VCaP (cell line): Measurements from ENCODE around the gene PTCHD1.

Experiments
- H3K27ac ChIP-seq: fragments of 450-650 bp; 2 replicates; pipeline ENCODE4 v1.5.1; 2017
- TF ChIP-seq, protein P1 (sequence below): fragments of 450-650 bp; conservative IDR thresholded peaks from 2 replicates; pipeline ENCODE4 v1.5.1; 2017; ENCODE audit warnings: mild to moderate bottlenecking, moderate library complexity

PTCHD1 gene

DNA sequence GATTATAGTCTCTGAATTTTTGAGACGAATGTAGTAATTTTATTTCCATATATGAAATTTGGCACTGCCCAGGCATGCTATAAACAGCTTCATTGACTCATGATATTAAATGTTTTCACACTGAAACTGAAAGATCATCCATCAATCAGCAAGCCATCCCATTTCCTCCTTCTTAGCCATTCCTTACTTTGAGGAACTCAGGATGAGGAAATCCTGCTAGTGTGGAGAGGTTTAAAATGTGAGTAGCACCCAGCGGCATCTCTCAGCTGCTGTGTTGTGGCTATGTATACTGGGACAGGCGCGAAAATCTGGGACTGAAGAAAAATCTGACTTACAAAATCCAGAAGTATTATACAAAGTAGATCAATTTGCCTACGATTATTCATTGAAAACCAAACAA lies 52.1 kb downstream of the PTCHD1 start:
- TF ChIP-seq, protein P1, sequence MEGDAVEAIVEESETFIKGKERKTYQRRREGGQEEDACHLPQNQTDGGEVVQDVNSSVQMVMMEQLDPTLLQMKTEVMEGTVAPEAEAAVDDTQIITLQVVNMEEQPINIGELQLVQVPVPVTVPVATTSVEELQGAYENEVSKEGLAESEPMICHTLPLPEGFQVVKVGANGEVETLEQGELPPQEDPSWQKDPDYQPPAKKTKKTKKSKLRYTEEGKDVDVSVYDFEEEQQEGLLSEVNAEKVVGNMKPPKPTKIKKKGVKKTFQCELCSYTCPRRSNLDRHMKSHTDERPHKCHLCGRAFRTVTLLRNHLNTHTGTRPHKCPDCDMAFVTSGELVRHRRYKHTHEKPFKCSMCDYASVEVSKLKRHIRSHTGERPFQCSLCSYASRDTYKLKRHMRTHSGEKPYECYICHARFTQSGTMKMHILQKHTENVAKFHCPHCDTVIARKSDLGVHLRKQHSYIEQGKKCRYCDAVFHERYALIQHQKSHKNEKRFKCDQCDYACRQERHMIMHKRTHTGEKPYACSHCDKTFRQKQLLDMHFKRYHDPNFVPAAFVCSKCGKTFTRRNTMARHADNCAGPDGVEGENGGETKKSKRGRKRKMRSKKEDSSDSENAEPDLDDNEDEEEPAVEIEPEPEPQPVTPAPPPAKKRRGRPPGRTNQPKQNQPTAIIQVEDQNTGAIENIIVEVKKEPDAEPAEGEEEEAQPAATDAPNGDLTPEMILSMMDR = no peak
- no peak overlapping the region for H3K27ac ChIP-seq

DNA sequence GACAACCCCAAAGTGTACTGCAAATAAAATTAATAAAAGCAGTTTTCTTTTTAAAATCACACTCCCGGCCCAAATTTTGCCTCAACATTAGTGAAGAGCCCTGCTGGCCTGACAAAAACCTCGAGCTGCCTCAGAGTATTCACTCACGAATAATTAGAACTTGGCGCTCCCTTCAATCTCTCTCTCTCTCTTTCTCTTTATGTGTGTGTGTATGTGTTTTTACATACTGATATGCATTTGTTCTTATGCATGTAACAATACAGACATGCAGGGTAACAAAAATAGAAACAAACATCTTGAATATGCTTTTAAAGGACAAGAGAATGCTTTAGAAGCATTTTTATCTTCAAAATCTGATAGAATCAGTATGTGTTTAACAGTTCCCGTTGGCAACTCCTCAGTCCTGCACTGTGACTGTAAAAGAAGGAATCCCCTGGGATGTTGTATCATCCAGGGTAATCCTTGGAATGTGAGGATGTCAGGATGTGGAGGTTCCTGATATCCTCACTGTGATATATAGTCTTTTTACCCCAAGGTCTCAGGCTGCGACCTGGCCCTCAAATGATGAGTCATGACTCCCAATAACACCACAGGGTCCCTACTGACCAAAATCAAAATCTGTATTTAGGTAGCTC lies 53.0 kb downstream of the PTCHD1 start:
- TF ChIP-seq, protein P1 = no peak
- no peak overlapping the region for H3K27ac ChIP-seq

DNA sequence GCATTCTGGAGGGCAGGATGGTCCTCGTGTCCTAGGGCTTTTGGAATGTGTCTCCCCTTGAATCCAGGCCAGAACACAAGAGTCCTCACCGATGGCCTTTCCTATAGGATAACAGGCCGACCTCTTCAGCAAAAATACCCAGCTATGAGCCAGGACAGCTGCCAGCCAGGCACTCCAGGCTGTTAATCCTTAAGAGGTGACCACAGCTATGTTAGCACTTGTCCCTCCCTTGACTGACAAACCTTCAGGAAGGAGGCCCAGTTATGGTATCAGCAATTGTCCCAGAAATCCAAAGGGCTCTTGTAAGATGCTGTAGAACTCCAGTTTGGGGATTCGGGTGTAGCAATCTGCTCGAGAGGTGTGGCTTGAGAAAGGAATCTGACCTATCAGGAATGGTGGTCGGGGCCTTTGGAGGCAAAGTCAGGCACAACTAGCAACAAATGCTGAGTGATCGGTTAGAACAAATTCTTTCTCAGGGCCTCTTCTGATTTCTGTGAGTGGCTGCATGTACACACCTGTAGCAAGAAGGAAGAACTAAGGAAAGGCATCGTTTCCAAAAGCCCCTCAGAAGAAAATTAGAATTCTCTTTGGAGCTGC lies 54.6 kb downstream of the PTCHD1 start:
- TF ChIP-seq, protein P1 = no peak
- no peak overlapping the region for H3K27ac ChIP-seq

DNA sequence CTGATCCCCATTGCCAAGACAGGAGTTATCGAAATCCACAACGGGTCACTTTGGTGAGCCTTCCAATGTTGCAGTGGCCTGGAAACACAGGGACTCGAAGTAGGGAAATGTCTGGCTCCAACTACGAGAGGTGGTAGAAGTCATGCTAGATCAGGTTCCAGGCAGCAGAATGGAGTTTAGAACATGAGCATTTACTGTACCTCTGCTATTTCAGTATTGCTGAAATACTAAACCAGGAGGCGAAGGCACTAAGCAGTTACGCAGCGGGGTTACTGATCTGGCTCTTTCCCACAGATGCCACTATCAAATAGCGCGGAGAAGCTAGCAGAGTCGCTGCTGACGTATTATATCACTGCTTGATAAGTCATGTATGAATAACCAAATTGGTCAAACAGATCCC lies 56.3 kb downstream of the PTCHD1 start:
- no peak overlapping the region for H3K27ac ChIP-seq
- TF ChIP-seq, protein P1 = no peak

DNA sequence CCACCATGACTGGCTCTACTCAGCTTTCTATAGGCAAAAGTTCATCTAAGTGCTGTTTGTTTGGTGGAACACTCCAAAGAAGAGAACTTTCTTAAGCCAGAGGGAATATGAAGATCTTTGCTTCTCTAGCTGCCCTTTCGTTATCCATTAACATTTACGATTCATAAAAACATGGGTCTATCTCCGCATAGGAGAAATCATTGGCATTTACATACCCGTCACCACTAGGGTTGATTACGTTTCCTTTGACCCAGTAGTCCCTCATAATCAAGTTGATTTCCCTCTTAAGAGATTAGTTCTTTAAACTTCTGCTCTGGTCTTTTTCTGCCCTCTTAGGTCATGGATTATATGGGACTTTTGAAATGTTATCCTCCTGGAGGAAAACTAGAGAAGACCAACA lies 57.5 kb downstream of the PTCHD1 start:
- TF ChIP-seq, protein P1 = no peak

DNA sequence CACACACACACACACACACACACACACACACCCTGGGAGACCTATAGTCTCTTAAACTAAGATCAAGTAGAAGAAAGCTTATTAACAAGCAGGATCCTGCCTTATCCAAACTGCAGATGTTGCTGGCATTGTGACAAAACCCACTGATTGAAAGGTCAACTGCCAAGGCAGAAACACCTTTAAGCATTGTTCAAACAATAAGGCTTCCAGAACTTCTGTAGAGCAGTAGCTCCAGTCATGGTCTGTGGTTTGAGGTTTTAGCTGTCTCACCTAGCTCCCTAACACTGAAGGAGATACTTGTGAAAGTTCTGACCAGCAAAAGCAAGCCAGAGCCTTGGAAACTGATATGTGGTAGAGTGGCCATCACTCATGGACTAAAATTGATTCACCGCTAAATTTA lies 59.8 kb downstream of the PTCHD1 start:
- TF ChIP-seq, protein P1 = no peak
- no peak overlapping the region for H3K27ac ChIP-seq

More for the DNA sequence above, 57.5 kb downstream of the PTCHD1 start:
- H3K27ac ChIP-seq = no peak overlapping the region

DNA sequence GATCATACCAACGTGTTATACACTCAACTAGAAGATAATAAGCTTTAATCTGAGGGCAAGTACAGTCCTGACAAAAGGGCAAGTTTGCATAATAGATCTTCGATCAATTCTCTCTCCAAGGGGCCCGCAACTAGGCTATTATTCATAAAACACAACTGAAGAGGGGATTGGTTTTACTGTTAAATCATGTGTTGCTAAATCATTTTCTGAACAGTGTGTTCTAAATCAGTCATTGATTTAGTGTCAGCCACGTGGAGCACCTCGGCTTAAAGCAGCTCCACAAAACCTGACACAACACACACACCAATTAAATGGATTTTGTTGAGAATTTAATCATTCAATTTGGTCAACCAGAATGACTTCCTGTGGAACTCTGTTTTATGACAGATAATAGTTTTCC lies 61.6 kb downstream of the PTCHD1 start:
- TF ChIP-seq, protein P1 = no peak
- H3K27ac ChIP-seq = no peak overlapping the region
